GM12875 (cell line): ENCODE results near the gene DCBLD1.
"Not testable (repeated sequence)": the region's sequence is repeated elsewhere in the genome, so short reads cannot be mapped to it uniquely, and the experiment has no call there.

Source experiments
- H3K4me3 ChIP-seq: one replicate; pipeline ENCODE4 v1.5.1; 2011; ENCODE audit warnings: low read depth, low read length, control low read depth
- CTCF ChIP-seq: IDR thresholded peaks from 2 replicates; pipeline ENCODE4 v1.5.1; 2011; ENCODE audit warnings: low read depth, mild to moderate bottlenecking, control low read depth, inconsistent platforms, low read length, moderate library complexity, borderline replicate concordance; ENCODE audit not compliant: insufficient read depth

Gene DCBLD1

DNA sequence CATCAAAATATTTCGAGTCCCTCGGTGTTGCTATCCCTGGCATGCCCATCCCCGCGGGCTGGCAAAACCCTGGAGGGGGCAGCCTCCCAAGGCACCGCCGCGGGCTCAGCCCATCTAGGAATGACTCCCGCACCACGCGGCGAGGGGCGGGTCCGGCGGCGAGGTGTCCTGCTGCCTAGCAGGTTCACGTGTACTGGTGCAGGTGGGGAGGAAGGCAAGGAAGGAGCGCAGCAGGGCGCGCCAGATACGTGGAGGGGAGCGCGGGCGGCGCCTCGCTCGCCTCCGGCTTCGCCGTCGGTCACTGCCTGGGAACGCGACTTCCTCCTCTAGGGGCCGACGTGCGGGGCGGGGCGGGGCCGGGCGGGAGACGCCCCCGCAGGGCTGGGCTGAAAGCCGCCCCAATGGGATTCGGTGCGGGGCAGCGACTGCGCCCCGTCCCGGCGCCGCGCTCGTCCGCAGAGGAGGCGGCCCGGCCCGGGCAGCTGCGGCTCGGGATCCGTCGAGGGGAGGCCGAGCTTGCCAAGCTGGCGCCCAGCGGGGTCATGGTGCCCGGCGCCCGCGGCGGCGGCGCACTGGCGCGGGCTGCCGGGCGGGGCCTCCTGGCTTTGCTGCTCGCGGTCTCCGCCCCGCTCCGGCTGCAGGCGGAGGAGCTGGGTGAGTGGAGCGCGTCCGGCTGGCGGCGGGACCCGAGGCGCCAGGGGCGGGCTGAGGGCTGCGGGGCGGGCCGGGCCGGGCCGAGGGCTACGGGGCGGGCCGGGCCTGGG, at the start of gene DCBLD1:
Gene DCBLD1, plus strand, starts transcription at position 435 of the 764 bp plus-strand sequence. Its CDS starts 108 bp downstream, at position 543.
- TF ChIP-seq CTCF, result no peak
- H3K4me3 ChIP-seq, result peak within 1 kb of the TSS; percentile 65

DNA sequence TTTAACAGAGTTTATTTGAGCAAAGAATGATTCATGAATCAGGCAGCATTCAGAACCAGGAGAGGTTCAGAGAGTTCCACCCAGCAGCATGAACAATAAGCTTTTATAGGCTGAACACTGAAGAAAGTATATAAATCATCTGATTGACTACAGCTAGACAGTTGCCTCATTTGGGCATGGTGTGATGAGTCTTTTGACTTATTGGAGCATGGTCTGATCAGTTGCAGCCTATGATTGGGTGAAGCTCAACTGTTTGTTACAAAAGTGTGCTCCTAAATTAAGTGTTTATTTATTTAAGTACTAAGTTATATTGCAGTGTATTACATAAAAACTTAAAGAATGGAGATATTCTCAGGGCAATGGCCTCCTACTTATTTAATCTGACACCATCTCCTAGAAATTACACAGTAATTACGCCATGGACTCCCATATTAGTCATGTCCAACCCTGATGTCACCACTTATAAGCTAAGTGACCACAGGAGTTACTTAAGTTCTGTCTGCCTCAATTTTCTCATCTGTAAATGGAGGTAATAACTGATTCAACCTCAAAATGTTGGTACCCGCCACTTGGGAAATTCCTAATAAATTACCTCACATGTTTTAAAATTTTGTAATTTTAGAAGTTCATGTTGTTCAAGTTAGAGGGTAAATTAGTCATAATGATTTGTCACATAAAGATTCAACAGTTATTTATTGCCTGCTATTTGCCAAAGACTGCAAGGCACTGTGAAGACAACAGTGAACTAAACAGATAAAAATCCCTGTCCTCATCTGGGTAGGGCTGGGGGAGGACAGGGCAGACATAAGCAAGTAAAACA, 41.6 kb upstream of the DCBLD1 start:
- H3K4me3 ChIP-seq, result no peak overlapping the region
- no peak for TF ChIP-seq CTCF

GRCh38 chr6:117441824-117442264, 40.6 kb upstream of the DCBLD1 start:
- TF ChIP-seq CTCF, result no peak
- H3K4me3 ChIP-seq, result no peak overlapping the region

- not testable (repeated sequence) for H3K4me3 ChIP-seq
These were observed 40.2 kb upstream of the DCBLD1 start for GRCh38 chr6:117442313-117442712.

- no peak for TF ChIP-seq CTCF
- H3K4me3 ChIP-seq, result no peak overlapping the region
These were observed 37.9 kb upstream of the DCBLD1 start for GRCh38 chr6:117444600-117444999.

DNA sequence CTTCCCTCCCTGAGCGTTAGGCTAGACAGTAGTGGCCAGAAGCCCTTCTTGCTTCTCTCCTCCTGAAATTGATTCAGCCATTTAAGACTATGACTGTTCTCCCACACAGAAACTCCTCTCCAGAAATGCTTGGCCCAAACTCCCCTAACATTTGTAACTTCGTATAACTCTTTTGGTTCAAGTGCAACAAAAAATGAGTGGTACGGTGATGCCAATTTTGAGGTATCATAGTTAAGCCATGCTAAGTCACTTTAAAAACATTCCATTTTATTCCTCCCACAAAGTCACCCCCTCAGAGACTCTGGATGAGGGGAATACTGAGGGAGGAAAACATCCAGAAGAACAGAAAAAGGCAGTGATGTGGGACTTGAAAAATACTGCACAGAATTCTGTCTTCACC, 35.6 kb upstream of the DCBLD1 start:
- no peak overlapping the region for H3K4me3 ChIP-seq
- no peak for TF ChIP-seq CTCF

DNA sequence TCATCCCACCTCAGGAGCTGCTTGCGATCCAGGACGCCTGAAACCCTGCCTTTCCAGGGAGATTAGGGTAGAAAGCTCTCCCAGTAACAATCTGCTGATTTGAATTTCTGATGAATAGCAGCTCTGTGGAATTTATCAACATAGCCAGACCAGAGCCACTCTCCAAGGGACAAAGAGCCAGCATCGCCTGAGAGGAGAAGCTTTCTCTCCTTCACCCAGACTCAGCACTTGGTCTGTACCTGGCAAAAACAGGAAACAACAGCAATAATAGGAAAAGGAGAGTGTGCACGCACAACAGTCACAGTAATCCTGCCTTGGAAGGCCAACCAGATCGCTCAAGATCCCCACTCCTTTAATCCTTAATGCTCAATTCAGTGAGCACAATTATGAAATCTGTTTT, 34.5 kb upstream of the DCBLD1 start:
- no peak overlapping the region for H3K4me3 ChIP-seq
- TF ChIP-seq CTCF, result no peak
